Activated T-helper 1 cell treated with Interleukin-2 at 50 U/mL for 16 hours (primary cell): ENCODE measurements around the gene TYROBP.
"Not testable (repeated sequence)": the region's sequence is repeated elsewhere in the genome, so short reads cannot be mapped to it uniquely, and the experiment has no call there.

Experiments used
- DNase-seq: peaks from one replicate; pipeline ENCODE4 v3.0.0-alpha.2; 2020; ENCODE audit warnings: low read depth

The TYROBP gene

DNA sequence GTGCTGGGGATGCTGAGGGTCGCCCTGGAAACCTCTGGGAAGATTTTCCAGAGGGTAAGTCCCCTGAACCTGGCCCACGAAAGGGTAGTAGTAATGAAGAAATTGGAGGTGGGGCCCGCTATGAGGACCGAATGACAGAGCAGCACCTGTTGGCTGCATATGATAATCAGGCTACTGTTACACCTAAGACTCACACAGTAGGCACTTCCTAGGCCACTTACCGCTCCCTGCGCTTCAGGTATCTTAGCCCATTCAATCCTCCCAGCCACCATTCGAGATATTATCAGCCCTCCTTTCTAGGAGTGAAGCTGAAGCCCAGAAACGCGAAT lies 23.7 kb upstream of the TYROBP start:
- no peak for DNase-seq

DNA sequence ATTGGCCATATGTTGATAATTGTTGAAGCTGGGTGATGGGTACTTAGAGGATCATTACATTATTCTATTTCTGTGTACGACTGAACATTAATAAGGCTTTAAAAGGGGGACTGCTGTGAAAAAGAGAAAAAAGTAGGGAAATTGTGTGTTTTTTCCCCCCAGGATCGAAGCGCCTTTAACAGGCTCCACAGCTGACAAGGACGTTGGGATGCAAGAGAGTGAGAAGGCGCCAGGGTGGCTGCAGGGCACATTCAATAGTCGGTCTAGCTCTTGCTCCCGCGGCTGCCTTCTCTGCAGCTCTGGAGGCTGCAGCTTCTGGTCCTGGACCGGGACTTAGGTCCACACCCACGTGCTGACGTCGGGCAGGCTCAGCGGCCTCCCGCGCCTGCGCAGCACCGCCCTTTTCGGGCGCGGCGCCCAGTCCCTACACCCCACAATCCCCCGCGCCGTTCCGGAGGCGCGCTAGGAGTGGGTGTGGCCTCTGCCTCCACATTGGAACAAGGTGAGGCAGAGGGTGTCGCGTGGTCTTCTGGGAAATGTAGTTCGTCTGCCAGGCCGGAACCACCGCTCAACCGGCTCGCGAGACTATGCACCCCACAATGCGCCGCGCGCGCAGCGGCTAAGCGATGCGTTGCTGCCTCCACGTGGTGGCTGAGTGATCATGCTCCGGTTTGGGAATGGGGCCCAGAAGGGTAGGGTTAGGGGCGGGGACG lies 23.2 kb upstream of the TYROBP start:
- peak; percentile 99 for DNase-seq

DNA sequence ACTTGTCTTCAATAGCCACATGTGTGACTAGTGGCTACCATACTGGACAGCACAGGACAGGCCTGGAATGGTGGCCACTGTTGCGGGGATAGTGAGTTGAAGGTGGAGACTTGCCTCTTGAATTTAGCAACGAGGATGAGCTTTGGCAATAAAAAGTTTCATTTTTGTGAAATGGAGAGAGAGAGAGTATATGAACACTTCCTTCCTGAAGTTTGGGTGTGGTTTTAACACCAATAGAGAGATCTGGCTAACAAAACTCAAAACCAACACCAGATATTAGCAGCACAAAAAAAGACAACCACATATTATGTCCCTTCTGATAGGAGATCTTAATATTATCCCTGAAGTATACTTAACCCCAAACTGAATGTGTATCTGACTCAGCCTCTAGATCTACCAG lies 21.8 kb upstream of the TYROBP start:
- no peak for DNase-seq

DNA sequence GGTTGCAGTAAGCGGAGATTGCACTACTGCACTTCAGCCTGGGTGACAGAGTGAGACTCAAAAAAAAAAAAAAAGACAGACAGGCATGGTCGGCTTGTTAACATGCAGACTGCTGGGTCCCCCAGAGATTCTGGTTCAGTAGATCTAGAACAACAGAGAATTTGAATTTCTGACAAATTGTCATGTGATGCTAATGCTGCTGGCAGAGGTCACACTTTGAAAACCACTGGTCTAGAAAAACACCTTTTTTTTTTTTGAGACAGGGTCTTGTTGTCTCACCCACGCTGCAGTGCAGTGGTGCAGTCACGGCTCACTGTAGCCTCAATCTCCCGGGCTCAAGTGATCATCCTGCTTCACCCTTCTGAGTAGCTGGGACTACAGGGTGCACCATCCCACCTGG lies 20.4 kb upstream of the TYROBP start:
- no peak for DNase-seq

DNA sequence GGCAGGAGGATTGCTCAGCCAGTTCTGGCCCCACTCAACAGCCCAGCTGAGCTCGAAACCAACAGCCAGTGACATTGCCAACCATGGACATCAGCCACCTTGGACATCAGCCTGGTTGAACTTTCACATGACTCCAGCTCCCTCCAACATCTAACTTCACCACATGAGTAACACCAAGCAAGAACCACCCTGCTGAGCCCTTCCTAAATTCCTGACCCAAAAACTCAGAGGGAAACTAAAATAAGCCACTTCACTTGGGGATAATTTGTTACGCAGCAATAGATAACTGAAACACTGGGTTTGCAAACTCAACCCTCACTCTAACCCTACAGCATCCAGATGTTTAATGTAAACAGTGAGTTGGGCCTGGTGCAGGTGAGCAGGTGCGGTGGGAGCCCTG lies 17.4 kb upstream of the TYROBP start:
- DNase-seq, result no peak

DNA sequence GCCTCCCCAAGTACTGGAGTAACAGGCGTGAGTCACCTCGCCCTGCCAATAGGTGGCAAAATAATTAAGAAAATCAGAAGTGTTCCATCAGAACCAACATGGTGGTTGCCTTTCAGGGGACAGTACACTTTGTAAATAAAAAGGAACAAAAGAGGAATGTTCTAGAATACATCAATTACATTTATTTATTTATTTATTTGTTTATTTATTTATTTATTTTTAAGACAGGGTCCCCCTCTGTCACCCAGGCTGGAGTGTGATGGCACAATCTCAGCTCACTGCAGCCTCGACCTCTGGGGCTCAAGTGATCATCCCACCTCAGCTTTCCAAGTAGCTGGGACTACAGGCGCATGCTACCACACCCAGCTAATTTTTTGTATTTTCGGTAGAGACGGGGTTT lies 12.9 kb upstream of the TYROBP start:
- DNase-seq, result no peak

DNA sequence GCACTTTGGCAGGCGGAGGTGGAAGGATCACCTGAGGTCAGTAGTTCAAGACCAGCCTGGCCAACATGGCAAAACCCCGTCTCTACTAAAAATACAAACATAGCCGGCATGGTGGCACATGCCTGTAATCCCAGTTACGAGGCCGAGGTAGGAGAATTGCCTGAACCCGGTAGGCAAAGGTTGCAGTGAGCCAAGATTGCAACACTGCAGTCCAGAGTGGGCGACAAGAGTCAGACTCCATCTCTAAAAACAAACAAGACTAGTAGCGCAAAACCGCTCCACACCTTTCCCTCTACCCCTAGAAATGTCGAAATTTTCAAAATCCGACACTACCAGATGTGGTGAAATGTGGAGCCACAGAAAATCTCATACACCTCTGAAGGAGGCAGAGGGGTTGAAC lies 11.2 kb upstream of the TYROBP start:
- DNase-seq, result no peak

DNA sequence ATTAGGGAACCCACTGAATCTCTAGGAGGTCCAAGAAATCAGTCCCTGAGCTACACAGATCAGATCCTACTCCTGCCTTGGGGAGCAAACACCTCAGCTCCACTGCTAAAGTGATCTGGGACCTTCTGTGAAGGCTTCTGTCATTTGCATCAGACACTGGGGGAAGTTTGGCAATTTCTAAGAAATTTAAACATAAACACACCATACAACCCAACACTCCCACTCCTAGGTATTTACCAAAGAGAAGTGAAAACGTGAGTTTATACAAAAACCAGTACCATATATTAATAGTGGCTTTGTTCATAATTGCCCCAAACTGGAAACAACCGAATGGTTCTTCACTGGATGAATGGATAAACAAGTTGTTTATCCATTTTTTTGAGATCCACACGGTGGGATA lies 7.3 kb upstream of the TYROBP start:
- no peak for DNase-seq

DNA sequence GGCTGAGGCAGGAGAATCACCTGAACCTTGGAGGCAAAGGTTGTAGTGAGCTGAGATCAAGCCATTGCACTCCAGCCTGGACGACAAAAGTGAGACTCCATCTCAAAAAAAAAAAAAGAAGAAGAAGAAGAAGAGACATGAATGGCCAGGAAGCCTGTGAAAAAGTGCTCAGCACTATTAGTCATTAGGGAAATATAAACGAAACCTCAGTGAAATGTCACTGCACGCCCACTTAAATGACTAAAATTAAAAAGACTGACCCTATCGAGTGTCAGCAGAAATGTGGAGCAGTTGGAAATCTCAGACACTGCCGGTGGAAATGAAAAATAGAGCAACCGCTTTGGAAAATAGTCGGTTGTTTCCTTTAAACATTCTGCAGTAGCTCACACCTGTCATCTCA lies 5.5 kb upstream of the TYROBP start:
- no peak for DNase-seq

DNA sequence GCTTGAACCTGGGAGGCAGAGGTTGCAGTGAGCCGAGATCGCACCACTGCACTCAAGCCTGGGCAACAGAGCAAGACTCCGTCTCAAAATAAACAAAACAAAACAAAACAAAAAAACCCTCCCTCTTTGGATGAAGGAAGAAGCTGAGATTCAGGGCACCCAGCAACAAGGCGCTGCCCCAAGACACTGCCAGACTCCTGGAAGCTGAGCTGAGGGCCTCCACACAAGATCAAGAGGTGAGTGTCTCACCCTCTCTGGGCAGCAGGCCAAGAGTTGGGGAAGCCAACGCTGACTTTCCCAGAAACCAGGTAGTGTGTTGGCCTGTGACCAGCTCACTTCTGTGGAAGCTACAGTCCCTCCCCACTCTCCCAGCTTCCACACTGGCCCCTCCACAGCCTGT lies 3.7 kb upstream of the TYROBP start:
- DNase-seq, result no peak

DNA sequence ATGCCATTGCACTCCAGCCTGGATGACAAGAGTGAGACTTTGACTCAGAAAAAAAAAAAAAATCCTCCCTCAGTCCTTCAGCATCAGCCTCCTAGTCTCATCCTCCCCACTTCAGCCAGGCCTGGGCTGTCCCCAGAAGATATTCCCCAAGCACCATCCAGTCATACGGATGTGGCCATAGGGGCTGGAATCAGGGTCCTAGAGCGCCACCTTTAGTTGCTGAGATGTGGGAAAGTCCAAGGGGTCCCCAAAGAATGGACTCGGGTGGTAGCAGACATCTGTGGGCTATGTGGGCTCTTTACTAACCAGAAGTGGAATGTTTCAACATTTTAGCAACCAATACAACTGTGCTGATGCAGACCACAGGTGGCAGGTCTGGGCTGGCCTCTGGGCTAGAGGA lies 3.1 kb upstream of the TYROBP start:
- DNase-seq, result no peak

DNA sequence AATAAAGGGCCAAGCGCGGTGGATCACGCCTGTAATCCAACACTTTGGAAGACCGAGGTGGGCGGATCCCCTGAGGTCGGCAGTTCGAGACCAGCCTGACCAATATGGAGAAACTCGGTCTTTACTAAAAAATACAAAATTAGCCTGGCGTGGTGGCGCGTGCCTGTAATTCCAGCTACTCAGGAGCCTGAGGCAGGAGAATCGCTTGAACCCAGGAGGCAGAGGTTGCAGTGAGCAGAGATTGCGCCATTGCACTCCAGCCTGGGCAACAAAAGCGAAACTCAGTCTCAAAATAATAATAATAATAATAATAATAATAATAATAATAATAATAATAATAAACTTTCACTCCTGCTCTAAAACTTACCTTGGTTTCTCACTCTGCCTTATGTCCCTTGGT lies 2.3 kb upstream of the TYROBP start:
- DNase-seq, result not testable (repeated sequence)

DNA sequence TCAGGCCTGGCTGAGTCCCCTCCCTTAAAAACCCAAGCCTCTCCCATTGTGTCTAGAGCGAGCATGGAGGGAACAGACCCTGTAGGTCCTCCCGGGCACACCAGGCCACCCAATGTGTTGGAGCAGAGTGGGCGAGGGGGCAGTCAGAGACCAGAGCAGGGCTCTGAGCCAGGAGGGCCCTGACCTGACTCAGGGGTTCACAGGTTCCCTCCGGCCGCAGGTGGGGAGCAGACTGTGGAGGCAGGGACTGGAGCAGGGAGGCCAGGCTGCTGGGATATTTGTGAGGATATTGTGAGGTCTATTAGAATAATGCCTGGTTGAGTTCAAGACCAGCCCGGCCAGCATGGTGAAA lies 1.6 kb upstream of the TYROBP start:
- no peak for DNase-seq

DNA sequence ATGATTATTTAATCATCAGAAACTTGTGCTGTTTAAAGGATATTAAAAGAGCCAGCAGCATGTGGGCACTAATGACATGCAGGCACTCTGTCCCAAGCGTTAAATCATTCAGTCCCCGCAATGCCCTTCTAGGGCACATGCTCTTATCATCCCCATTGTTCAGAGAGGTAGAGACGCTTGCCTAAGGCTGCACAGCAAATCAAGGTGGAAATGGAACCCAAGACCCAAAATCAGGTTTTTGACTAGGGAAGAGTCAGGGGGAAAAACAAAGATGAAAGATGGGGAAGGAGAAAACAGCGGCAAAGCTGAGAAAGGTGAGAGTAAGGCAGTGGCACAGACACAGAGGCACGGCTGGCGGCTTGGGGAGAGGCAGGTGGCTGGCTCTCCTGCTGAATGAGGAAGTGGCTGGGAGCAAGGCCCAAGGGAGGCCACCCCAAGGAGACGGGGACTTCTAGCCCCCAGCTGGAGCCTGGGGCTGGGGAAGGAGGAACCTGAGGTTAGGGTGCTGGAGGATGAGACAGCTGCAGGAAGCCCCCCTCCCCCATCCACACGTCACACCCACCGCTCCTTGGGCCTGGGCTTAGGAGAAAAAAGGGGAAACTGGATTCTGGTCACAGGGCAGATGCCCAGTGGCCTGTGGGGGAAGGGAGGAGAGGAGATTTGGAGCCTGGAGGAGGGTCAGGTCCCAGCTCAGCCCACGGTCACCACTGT lies 1.0 kb upstream of the TYROBP start:
- no peak for DNase-seq

DNA sequence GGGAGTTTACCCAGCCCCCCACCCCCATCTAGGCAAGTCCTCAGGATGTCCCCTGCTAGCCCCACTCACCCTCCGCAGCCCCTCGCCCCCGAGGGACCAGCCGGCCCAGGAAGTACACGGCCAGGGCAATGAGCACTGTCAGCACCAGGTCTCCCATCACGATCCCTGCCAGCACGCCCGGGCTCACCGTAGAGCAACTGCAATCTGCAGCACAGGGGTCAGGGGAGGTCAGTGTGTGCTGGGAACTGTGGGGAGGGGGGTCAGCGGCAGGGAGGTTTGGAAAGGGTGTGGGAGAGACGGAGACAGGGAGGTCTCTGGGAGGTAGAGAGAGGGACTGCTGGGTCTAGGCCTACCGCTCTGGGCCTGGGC lies 734 bp downstream of the TYROBP start:
- no peak for DNase-seq

DNA sequence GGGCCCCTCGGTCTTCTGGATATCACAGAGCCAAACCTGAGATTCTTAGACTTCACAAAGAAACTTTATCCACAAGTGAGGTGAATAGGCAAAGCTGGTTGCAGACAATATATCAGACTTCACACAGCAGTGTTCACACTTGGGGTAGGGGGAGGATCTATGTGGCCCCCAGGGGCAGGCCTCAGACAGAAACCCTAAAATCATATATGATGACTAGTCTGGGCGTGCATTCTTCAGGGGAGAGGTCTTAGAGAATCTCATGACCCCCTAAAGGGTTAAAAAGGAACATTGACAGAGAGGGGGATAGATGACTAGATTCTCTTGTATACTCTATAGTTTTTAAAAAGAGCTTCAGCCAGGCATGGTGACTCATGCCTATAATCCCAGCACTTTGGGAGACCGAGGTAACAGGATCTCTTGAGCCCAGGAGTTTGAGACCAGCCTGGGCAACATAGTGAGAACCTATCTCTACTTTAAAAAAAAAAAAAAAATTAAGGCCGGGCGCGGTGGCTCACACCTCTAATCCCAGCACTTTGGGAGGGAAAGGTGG lies 2.8 kb downstream of the TYROBP start:
- no peak for DNase-seq

DNA sequence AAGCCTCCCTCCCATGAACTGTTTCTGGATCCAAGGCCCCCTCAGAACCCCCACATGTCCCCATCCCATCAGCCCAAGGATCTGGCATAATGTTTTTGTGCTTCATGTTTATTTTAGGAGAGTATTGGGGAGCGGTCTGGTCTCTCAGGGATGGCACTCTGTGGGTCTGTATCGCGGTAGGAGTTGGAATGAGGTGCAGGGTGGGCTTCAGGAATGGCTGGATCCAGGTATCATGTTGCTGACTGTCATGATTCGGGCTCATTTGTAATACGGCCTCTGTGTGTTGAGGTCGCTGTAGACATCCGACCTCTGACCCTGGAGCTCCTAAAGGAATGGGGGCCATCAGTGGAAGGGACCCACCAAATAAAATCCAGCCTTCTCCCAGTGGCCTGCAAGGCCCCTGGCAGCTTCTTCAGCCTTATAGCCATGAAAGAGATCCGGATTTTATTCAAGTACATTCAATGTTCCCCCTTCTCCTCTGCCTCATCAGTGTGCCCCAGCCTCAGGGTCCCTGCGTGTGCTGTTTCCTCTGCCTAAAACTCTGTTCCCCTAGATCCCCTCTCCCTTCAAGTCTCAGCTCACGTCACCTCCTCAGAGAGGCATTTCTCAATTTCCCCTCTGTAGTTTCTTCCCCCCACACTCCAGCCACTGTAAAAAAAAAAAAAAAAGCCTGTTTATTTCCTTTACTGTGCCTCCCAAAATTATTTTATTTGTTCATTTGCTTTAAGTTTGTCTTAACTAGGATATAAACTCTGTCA lies 3.6 kb downstream of the TYROBP start:
- DNase-seq, result no peak

DNA sequence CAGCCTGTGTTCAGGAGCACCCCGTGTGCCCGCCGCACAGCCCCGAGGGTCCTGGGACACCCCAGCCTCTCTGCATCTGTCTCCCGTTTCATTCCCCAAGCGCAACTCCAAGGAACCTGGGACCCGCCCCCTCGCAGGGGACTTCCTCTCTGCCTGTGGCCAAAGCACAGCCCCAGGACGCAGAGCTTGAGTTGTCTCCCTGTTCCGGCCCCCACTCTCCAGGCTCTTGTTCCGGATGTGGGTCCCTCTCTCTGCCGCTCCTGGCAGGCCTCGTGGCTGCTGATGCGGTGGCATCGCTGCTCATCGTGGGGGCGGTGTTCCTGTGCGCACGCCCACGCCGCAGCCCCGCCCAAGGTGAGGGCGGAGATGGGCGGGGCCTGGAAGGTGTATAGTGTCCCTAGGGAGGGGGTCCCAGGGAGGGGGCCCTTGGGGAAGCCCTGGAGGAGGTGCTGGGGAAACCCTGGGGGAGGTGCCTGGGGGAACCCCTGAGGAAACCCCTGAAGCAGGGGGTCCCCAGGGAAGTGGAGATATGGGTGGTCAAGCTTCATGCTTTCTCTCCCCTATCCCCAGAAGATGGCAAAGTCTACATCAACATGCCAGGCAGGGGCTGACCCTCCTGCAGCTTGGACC lies 4.4 kb downstream of the TYROBP start:
- peak; percentile 87 for DNase-seq

DNA sequence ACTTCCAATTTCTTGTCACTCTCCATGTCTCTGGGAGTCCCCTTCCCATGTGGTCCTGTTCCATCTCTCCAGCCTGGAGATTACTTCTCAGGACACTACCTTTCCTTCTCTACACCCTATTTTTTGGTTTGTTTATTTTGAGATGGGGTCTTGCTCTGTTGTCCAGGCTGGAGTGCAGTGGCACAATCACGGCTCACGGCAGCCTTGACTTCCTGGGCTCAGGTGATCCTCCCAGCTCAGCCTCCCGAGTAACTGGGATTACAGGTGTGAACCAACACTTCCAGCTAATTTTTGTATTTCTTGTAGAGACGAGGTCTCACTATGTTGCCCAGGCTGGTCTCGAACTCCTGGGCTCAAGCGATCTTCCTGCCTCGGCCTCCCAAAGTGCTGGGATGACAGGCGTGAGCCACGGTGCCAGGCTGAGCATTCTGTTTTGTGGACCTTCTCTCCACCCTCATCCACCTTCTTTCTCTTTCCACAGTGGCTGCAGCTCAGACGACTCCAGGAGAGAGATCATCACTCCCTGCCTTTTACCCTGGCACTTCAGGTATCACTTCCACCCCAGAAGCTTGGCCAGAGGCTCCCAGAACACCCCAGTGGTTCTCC lies 5.1 kb downstream of the TYROBP start:
- DNase-seq, result no peak

DNA sequence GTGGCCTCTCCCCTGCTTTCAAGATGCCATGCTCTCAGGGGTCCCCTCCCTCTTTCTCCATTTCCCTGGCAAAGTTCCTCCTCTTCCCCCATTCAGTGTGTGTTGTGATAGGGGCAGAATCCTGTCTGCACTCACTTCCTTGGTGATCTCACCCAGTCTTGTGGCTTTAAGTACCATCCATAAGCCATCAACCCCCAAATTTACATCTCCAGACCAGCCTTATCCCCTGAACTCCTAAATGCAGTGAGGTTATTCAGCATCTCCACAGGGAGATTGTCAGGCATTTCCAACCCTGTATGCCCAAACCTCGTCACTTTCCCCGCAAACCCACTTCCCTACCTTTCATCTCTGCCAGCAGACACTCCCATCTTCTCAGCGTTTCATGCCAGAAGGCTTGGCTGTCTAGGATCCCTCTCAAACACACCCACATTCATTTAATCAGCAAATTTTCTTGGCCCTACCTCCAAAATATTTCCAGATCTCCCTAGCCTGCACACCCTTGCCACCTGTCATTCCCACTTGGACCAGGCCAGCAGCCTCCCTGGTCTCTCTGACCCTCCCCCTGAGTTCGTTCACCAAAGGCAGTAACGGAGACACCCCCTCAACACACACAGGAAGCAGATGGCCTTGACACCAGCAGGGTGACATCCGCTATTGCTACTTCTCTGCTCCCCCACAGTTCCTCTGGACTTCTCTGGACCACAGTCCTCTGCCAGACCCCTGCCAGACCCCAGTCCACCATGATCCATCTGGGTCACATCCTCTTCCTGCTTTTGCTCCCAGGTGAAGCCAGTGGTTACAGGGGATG lies 6.0 kb downstream of the TYROBP start, which contains the start of gene HCST:
TSS of gene HCST (plus strand) at position 676 of the 808 bp plus-strand sequence. CDS start at position 741, 65 bp downstream.
- DNase-seq, result peak; percentile 18

DNA sequence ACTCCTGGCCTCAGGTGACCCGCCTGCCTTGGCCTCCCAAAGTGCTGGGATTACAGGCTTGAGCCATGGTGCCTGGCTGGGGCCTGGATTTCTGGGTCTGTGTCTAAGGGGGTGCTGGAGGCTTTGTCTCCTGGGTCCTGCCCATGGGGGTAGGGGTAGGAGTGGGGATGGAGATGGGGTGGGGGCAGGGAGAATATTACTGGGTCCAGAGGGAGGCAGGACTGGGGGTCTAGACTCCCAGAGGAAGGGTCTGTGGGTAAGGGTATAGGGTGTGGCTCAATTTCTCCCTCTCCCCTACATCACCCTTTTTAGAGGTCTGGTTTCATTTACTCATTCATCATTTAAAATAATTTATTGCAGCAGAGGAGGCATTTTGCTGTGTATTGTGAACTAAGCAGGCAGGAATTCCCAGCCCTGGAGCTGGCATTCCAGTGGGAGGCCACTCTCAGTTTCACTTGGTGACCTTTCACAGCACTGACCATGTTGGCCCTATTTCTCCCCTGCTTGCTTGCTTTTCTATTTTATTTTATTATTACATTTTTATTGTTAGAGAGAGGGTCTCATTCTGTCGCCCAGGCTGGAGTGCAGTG lies 6.9 kb downstream of the TYROBP start:
- no peak for DNase-seq
